M059J (cell line): ENCODE measurements around the gene CDCA7L. TPM values are rescaled to one million over a fixed set of nuclear protein-coding genes. Genes with fewer than 3 reads are reported as not detected.
A peak's percentile ranks its signal among the peaks of the same experiment; 100 is the strongest.
"Not testable (repeated sequence)": the region's sequence is repeated elsewhere in the genome, so short reads cannot be mapped to it uniquely, and the experiment has no call there.

Experiments used
- DNase-seq: peaks from one replicate; pipeline ENCODE4 v3.0.0-alpha.2; 2012; ENCODE audit warnings: low read depth
- total RNA-seq: library from RNA; depleted of rRNA; stranded (reverse); fragments of >200 nt; shearing (Covaris generic); gene quantifications from 2 replicates; pipeline ENCODE4 v1.2.3, GENCODE V29; 2014

CDCA7L gene
- total RNA-seq, 1 experiment from 2014 or later = 57.8 TPM

- peak; percentile 10 for DNase-seq
These were observed 34.3 kb downstream of the CDCA7L start for GRCh38 chr7:21911341-21911875.

GRCh38 chr7:21910253-21910652 is 35.4 kb downstream of the CDCA7L start:
- no peak for DNase-seq

GRCh38 chr7:21908746-21909145 is 37.0 kb downstream of the CDCA7L start:
- DNase-seq = no peak

GRCh38 chr7:21903020-21903786 is 42.5 kb downstream of the CDCA7L start:
- DNase-seq = no peak

GRCh38 chr7:21902240-21902639 is 43.5 kb downstream of the CDCA7L start:
- DNase-seq = peak; percentile 21

GRCh38 chr7:21898265-21898930 is 47.3 kb downstream of the CDCA7L start:
- no peak for DNase-seq

- no peak for DNase-seq
These were observed 52.3 kb downstream of the CDCA7L start for GRCh38 chr7:21893401-21893800.

- DNase-seq = no peak
These were observed 54.4 kb downstream of the CDCA7L start for GRCh38 chr7:21891291-21891690.

- no peak for DNase-seq
These were observed 57.9 kb downstream of the CDCA7L start for GRCh38 chr7:21887779-21888178.

- DNase-seq = no peak
These were observed 58.3 kb downstream of the CDCA7L start for GRCh38 chr7:21887353-21887752.

GRCh38 chr7:21886396-21886795 is 59.3 kb downstream of the CDCA7L start:
- no peak for DNase-seq

GRCh38 chr7:21884496-21884895 is 61.2 kb downstream of the CDCA7L start:
- DNase-seq = no peak

GRCh38 chr7:21883501-21883900 is 62.2 kb downstream of the CDCA7L start:
- not testable (repeated sequence) for DNase-seq

GRCh38 chr7:21883069-21883468 is 62.6 kb downstream of the CDCA7L start:
- DNase-seq = no peak

- DNase-seq = peak; percentile 44
These were observed 75.8 kb downstream of the CDCA7L start for GRCh38 chr7:21869785-21870402.

- no peak for DNase-seq
These were observed 77.2 kb downstream of the CDCA7L start for GRCh38 chr7:21868576-21868850.

GRCh38 chr7:21867816-21868575 is 77.7 kb downstream of the CDCA7L start:
- DNase-seq = no peak

GRCh38 chr7:21867226-21867625 is 78.5 kb downstream of the CDCA7L start:
- DNase-seq = no peak

- no peak for DNase-seq
These were observed 79.0 kb downstream of the CDCA7L start for GRCh38 chr7:21866731-21867130.

- DNase-seq = peak; percentile 87
These were observed 80.0 kb downstream of the CDCA7L start for GRCh38 chr7:21865631-21866204.

GRCh38 chr7:21851559-21851967 is 94.1 kb downstream of the CDCA7L start:
- DNase-seq = peak; percentile 38
